ENCODE measurements around the gene LGALS7. TPM values are rescaled to one million over a fixed set of nuclear protein-coding genes. Genes with fewer than 3 reads are reported as not detected.

The LGALS7 gene
- total RNA-seq, 1 donor from 2014 or later, result not detected

GRCh38 chr19:38727868-38728660, 45.3 kb downstream of the LGALS7 start:
- H3K9me3 ChIP-seq (ENCODE audit: low read depth), result no peaks in the 10 kb centered on the region
- H3K27ac ChIP-seq, result no peak overlapping the region
- H3F3A ChIP-seq (ENCODE audit: low read depth), result peaks cover 12% of the 10 kb centered on the region
- H4K20me1 ChIP-seq (ENCODE audit: low read depth), result peaks cover 6% of the 10 kb centered on the region
- no peak for DNase-seq (ENCODE audit: low spot score)
- no peaks in the 10 kb centered on the region for H3K9me3 Mint-ChIP-seq
- no peaks in the 10 kb centered on the region for H3K4me1 ChIP-seq
- H3K4me1 Mint-ChIP-seq, result peaks cover 5% of the 10 kb centered on the region
- H3K27me3 ChIP-seq, result no peaks in the 10 kb centered on the region
- H3K36me3 Mint-ChIP-seq, result peaks cover 11% of the 10 kb centered on the region
- no peak overlapping the region for H3K4me3 Mint-ChIP-seq
- TF ChIP-seq EZH2 (IDR thresholded peaks at IDR 0.05) (no peak), EZH2phosphoT487 (IDR thresholded peaks at IDR 0.05) (no peak)
- TF ChIP-seq, protein P1, sequence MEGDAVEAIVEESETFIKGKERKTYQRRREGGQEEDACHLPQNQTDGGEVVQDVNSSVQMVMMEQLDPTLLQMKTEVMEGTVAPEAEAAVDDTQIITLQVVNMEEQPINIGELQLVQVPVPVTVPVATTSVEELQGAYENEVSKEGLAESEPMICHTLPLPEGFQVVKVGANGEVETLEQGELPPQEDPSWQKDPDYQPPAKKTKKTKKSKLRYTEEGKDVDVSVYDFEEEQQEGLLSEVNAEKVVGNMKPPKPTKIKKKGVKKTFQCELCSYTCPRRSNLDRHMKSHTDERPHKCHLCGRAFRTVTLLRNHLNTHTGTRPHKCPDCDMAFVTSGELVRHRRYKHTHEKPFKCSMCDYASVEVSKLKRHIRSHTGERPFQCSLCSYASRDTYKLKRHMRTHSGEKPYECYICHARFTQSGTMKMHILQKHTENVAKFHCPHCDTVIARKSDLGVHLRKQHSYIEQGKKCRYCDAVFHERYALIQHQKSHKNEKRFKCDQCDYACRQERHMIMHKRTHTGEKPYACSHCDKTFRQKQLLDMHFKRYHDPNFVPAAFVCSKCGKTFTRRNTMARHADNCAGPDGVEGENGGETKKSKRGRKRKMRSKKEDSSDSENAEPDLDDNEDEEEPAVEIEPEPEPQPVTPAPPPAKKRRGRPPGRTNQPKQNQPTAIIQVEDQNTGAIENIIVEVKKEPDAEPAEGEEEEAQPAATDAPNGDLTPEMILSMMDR (IDR thresholded peaks at IDR 0.05), result no peak
- H3K4me2 ChIP-seq, result no peak overlapping the region
- H3K4me3 ChIP-seq, result no peak overlapping the region
- H3K9ac ChIP-seq, result no peak overlapping the region
- no peaks in the 10 kb centered on the region for H3K79me2 ChIP-seq (ENCODE audit: low read depth)
- no peaks in the 10 kb centered on the region for H3K36me3 ChIP-seq
- H3K27me3 Mint-ChIP-seq (ENCODE audit: insufficient read depth, low read depth), result peaks cover 5% of the 10 kb centered on the region
- H2AFZ ChIP-seq (replicated peaks), result no peak overlapping the region
- no peak overlapping the region for H3K27ac Mint-ChIP-seq

- Histone ChIP-seq H3K79me2 (ENCODE audit: low read depth) (no peaks in the 10 kb centered on the region), H3K27me3 (no peaks in the 10 kb centered on the region), H3K9ac (no peak overlapping the region), H3F3A (ENCODE audit: low read depth) (peaks cover 8% of the 10 kb centered on the region), H3K9me3 (ENCODE audit: low read depth) (no peaks in the 10 kb centered on the region), H4K20me1 (ENCODE audit: low read depth) (peaks cover 6% of the 10 kb centered on the region), H3K4me2 (no peak overlapping the region), H2AFZ (replicated peaks) (no peak overlapping the region), H3K4me3 (no peak overlapping the region), H3K36me3 (no peaks in the 10 kb centered on the region), H3K4me1 (no peaks in the 10 kb centered on the region), H3K27ac (no peak overlapping the region)
- DNase-seq (ENCODE audit: low spot score), result no peak
- H3K27ac Mint-ChIP-seq, result no peak overlapping the region
- H3K36me3 Mint-ChIP-seq, result peaks cover 11% of the 10 kb centered on the region
- peaks cover 5% of the 10 kb centered on the region for H3K27me3 Mint-ChIP-seq (ENCODE audit: insufficient read depth, low read depth)
- H3K9me3 Mint-ChIP-seq, result no peaks in the 10 kb centered on the region
- H3K4me1 Mint-ChIP-seq, result peaks cover 5% of the 10 kb centered on the region
- TF ChIP-seq, protein P1 (IDR thresholded peaks at IDR 0.05), result no peak
- TF ChIP-seq EZH2 (IDR thresholded peaks at IDR 0.05), result no peak
- no peak overlapping the region for H3K4me3 Mint-ChIP-seq
Observed at GRCh38 chr19:38727306-38727867, 45.9 kb downstream of the LGALS7 start.

DNA sequence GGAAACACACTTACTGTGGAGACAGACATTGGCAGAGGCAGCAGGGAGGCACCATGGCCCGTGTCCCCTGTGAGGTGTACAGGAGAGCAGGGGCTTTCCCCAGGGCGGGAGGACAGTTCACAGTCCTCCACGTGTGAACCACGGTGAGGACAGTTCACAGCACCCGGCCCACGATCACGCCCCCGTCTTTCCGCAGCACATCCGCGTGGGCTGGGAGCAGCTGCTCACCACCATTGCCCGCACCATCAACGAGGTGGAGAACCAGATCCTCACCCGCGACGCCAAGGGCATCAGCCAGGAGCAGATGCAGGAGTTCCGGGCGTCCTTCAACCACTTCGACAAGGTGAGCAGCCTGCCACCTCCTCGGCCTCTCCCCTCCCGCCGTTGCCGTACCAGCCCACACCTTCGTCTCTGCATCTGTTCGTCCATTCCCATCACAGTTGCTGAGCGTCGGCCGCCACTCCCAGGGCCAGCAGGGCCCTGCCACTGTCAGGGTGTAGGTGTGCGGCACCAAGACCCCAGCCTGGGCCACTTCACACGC, 46.5 kb downstream of the LGALS7 start:
- H3K9me3 ChIP-seq (ENCODE audit: low read depth), result no peaks in the 10 kb centered on the region
- no peaks in the 10 kb centered on the region for H3K9me3 Mint-ChIP-seq
- no peak for DNase-seq (ENCODE audit: low spot score)
- H3K9ac ChIP-seq, result no peak overlapping the region
- H3K4me3 Mint-ChIP-seq, result no peak overlapping the region
- H3K27ac Mint-ChIP-seq, result no peak overlapping the region
- TF ChIP-seq, protein P1 (IDR thresholded peaks at IDR 0.05), result no peak
- TF ChIP-seq EZH2 (IDR thresholded peaks at IDR 0.05) (no peak), EZH2phosphoT487 (IDR thresholded peaks at IDR 0.05) (no peak)
- H3F3A ChIP-seq (ENCODE audit: low read depth), result peaks cover 5% of the 10 kb centered on the region
- peaks cover 3% of the 10 kb centered on the region for H3K27me3 Mint-ChIP-seq (ENCODE audit: insufficient read depth, low read depth)
- H2AFZ ChIP-seq (replicated peaks), result no peak overlapping the region
- H3K27me3 ChIP-seq, result no peaks in the 10 kb centered on the region
- H3K36me3 Mint-ChIP-seq, result peaks cover 11% of the 10 kb centered on the region
- H3K79me2 ChIP-seq (ENCODE audit: low read depth), result no peaks in the 10 kb centered on the region
- no peak overlapping the region for H3K4me2 ChIP-seq
- H3K4me3 ChIP-seq, result no peak overlapping the region
- peaks cover 6% of the 10 kb centered on the region for H4K20me1 ChIP-seq (ENCODE audit: low read depth)
- H3K36me3 ChIP-seq, result no peaks in the 10 kb centered on the region
- no peak overlapping the region for H3K27ac ChIP-seq
- no peaks in the 10 kb centered on the region for H3K4me1 ChIP-seq
- peaks cover 5% of the 10 kb centered on the region for H3K4me1 Mint-ChIP-seq

Measured in neural progenitor cell (in vitro differentiated cells).